Midbrain (tissue), 1 donor: ENCODE results near the gene ADGB.
"Not testable (repeated sequence)": the region's sequence is repeated elsewhere in the genome, so short reads cannot be mapped to it uniquely, and the experiment has no call there.

Source experiments
- DNase-seq: peaks from one replicate; lab custom pipeline; 2025; lab: John Stamatoyannopoulos, UW

The ADGB gene

GRCh38 chr6:146768722-146769121 is 169.9 kb downstream of the ADGB start:
- DNase-seq = no peak

GRCh38 chr6:146770275-146770964 is 171.6 kb downstream of the ADGB start:
- DNase-seq = no peak

DNA sequence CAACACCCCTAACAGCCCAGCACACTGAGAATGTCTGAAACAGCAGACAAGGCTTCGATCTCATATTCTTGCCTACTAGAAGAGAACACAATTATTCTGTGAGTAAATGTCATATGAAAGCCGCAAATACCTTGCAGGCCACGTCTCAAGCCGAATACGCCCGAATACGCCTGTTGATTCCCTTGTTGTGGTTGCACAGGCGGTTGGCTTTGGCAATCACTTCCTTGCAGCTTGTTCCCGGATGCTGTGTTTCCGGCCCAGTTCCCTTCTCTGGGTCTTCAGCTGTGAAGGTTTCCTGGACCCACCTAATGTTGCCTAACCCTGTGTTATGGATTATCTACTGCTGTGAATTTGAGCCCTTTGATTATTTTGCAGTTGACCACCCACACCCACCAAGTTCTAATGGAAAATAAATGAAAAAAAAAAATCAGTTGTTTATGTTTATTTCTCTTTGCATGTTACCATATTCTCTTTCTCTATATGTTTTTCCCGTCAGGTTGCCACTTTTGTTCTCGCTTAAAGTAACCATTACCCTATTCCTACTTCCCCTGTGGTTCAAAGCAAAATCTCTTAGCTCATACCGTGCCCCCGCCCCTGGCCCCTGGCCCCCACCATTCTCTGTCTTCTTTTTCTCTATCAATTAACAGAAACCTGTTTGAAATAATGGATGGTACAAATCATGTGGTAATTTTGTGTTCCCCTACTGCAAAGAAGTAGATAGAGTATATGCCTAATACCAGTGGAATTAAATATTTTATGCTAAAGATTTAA is 172.4 kb downstream of the ADGB start:
- DNase-seq = no peak

GRCh38 chr6:146775220-146775619 is 176.4 kb downstream of the ADGB start:
- DNase-seq = no peak

GRCh38 chr6:146781836-146782235 is 183.1 kb downstream of the ADGB start:
- no peak for DNase-seq

GRCh38 chr6:146785001-146785585 is 186.3 kb downstream of the ADGB start:
- no peak for DNase-seq

DNA sequence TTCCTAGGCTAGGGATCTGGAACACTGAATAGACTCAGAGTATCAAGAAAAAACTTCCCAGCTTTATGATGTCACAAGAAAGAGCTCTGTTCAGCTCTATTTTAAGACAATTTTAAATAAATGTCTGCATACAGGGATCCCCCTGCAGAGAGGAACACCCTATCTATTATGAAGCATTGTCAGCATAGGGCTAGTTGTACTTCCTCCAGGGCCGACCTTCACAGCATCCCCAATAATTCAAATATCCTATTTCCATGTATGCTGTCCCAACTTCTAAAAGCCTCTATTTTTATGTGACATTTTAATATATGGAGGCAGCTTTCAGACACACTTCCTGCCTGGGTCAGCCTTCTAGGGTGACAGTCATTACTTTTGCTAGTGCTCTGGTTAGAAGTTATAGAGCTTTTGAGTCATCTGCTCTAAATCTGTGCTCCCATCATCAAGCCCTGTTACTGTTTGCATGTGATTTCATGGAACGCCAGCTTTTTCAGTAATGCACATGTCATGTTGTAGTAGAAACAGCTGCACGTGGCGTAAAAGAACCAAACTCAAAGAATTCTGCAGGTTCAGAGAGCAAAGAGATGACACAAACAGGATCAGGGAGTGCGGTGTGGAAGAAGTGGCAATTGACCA is 189.2 kb downstream of the ADGB start:
- no peak for DNase-seq

DNA sequence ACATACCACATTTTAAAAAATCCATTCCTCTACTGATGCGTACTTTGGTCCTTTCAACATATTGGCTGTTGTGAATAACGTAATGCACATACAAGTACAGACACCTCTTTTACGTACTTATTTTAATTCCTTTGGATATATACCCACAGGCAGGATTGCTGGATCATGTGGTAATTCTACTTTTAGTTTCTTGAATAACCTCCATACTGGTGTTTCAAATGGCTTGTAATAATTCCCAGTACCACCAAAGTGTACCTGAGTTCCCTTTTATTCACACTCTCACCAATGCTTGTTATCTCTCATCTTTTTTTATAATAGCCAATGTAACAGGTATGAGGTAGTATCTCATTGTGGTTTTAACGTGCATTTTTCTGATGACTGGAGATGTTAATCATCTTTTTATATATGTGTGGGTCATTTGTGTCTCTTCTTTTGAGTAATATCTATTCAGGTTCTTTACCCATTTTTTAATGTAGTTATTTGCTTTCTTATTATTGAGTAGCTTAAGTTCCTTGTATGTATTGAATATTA is 191.9 kb downstream of the ADGB start:
- DNase-seq = no peak

- no peak for DNase-seq
Observed at GRCh38 chr6:146791930-146792329, 193.2 kb downstream of the ADGB start.

GRCh38 chr6:146793218-146793617 is 194.4 kb downstream of the ADGB start:
- not testable (repeated sequence) for DNase-seq

DNA sequence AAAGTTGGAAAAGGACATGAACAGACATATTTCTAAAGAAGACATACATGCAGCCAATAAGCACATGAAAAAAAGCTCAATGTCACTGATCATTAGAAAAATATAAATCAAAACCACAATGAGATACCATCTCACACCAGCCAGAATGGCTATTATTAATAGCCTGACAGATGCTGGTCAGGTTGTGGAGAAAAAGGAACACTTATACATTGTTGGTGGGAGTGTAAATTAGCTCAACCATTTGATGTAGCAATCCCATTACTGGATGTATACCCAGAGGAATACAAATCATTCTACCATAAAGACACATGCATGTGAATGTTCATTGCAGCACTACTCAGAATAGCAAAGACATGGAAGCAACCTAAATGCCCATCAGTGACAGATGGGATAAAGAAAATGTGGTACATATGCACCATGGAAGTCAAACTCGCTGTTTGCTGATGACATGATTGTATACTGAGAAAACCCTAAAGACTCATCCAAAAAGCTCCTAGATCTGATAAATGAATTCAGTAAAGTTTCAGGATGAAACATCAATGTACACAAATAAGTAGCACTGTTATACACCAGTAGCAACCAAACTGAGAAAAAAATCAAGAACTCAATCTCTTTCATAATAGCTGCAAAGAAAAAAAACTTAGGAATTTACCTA is 196.8 kb downstream of the ADGB start:
- DNase-seq = no peak

DNA sequence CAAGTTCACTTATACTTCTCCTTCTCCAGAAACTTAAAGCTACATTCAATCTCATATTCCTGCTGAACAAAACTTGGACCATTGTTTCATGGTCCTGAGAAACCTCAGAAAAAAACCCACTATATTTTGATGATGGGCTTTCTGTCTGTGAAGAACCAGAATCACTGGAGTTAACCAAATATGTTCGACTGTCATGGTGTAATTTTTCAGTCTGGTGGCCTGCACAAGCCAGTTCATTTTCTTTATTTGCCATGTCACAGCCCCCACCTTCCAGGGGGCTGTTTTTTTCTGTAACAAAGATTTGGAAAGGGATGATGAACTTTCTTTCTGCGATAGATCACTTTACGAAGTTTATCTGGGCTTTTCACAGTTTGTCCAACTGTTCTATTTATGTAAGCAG is 204.4 kb downstream of the ADGB start:
- not testable (repeated sequence) for DNase-seq

GRCh38 chr6:146803601-146804000 is 204.8 kb downstream of the ADGB start:
- no peak for DNase-seq

DNA sequence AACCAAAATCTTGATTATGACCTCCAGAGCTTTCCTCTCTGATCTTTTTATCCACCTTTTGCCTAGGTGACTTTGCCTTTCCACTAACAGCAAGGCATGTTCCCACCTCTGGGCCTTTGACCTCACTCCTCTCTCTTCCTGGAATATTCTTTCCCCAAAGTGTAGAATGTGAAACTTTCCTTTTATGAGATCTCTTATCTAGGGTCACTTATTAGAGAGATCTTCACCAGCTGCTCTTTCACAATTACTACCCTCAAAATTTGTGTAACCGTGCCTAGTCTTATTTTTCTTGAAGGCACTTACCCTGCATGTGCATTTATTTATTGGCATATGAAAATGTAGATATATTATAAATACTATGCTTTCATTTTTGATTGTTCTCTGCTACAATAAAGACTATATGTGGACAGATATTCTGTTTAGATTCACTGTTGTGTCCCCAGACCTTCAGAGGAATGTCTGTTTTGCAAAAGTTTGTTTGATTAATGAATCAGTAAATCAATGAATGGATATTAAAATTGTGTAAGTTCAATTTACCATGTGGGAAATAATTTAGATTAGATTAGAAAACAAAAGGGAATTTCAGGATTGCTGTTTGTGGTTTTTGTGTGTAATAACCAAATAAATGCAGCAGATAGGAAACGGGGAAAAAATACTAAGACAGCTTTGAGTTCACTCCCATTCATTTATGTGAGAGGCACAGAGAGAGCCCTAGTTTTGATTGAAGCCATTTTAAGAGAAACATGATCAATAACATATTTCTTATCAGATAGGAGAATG is 207.0 kb downstream of the ADGB start:
- no peak for DNase-seq

DNA sequence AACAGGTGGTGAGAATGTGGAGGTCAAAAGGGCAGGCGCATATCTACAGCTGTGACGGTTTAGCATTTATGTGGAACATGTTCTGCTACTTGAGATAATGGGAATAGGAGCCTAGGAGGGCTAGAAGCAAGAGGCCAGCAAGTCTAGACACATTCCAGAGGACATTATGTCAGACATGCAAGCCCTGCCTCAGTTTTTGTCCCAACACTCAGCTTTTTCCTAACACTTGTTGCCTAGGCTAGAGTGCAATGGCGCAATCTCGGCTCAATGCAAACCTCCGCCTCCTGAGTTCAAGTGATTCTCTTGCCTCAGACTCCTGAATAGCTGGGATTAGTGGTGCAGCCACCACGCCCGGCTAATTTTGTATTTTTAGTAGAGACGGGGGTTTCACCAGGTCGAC is 210.2 kb downstream of the ADGB start:
- DNase-seq = not testable (repeated sequence)

GRCh38 chr6:146812811-146813321 is 214.1 kb downstream of the ADGB start:
- not testable (repeated sequence) for DNase-seq

DNA sequence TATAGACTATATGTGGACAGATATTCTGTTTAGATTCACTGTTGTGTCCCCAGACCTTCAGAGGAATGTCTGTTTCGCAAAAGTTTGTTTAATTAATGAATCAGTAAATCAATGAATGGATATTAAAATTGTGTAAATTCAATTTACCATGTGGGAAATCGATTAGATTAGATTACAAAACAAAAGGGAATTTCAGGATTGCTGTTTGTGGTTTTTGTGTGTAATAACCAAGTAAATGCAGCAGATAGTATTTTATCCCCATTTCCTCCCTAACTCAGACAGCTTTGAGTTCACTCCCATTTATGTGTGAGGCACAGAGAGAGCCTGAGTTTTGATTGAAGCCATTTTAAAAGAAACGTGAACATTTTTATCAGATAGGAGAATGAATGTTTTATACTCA is 214.8 kb downstream of the ADGB start:
- DNase-seq = no peak

DNA sequence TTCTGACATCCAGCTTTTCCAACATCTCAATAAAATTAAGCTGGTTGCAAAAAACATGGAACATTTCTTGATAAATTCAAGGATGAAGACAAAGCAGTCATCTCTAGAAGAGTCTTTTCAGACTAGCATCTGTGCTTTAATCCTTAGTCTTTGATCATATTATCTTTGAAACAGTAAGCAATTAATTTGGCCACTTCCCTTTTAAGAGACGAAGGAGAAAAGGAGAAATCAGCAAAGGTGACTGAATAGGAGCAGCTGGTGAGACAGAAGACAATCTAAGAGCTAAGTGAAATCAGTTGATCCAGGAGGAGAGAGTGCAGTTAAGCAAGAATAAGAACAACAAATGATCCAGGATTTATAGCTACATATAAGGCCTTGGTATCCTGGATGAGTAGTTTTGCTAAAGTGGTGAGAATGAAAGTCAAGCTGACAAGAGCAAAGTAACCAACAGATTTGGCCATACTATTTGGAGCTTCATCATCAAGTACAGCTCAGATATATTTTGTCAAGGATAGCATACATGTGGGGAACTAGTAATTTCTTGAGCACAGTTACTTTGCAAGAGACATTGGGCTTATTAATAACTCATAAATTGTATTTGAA is 215.5 kb downstream of the ADGB start:
- no peak for DNase-seq

GRCh38 chr6:146815511-146816462 is 217.0 kb downstream of the ADGB start:
- DNase-seq = not testable (repeated sequence)
